MM.1S (cell line): ENCODE data around the gene SOWAHB.

Source experiments
- CTCF ChIP-seq: fragments of 300-600 bp; sonication (generic); IDR thresholded peaks from 2 replicates; pipeline ENCODE4 v1.5.1; 2016; ENCODE audit warnings: antibody characterized with exemption, low read length, mixed read lengths
- EZH2 ChIP-seq: fragments of 300-600 bp; sonication (generic); optimal IDR thresholded peaks from 2 replicates; pipeline ENCODE3; 2017; ENCODE audit warnings: low read depth, mild to moderate bottlenecking, antibody characterized with exemption, low read length, mixed read lengths

GRCh38 chr4:76857074-76857409 lies 40.9 kb downstream of the SOWAHB start:
- TF ChIP-seq CTCF, result no peak
- TF ChIP-seq EZH2, result no peak
